NOMO-1 treated with DMSO at 0.1 percent for 48 hours (cell line): ENCODE data around the gene AMER2.

Experiments used
- DNase-seq: peaks from one replicate; lab custom pipeline; 2025; ENCODE audit not compliant: unreplicated experiment; lab: John Stamatoyannopoulos, UW

AMER2 gene

DNA sequence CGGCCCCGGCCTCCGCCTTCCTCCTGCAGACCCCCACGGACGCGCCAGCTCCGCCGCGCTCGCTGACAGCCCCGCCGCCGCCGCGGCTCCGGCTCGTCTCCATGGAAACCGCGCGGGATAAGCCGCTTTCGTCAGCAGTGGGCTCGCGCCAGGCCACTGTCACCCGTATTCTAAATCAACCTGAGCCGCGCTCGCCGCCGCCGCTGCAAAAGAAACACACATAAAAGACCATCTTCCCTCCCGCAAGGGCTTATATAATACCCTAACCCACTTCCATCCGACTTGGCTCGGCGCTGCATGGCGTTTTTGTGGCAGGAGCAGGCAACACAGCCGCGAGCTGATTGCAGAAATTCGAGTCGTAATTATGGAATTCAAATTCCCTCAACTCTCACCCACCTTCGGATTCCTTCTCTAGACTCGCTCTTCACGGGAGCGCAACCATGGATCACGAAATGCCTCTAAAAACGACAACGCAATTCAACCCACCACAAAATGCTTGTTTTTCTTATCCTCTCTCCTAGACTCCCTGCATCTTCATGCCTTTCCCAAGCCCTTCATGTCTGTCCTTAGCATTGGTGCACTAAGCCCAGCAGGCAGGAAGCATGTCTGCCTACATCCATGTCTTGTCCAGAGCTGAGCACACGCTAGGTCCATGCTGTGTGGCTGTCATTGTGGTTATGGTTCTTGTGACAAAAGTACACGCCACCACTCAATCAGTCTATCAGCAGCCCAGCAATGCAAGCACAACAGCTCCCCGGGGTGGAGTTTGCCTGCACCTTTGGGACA lies at the start of gene AMER2:
Gene AMER2, minus strand, starts transcription at position 772 of the 786 bp plus-strand sequence. Its CDS starts 669 bp downstream, at position 103.
- no peak for DNase-seq

DNA sequence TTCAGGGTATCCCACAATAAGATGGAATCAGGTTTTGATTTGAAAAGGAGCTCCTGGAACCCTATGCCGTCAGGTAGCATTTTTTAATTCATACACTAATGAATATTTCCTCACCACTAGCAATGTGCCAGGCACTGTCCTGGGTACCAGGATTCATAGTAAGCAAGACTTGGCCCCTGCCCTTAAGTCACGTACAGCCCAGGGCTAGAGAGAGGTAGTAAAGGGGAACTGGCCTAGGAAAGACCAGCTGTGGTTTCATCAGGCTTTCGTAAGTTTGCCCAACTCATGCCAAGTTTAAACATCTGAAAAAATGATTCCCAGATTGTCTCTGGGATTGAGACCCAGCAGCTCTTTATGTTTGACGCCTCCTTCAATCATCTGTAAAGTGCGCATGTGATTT lies 45.9 kb upstream of the AMER2 start:
- DNase-seq, result peak; percentile 51

GRCh38 chr13:25217023-25217885 lies 45.2 kb upstream of the AMER2 start:
- DNase-seq, result peak; percentile 1

- DNase-seq, result no peak
These were observed 43.1 kb upstream of the AMER2 start for GRCh38 chr13:25215253-25215575.

- no peak for DNase-seq
These were observed 42.6 kb upstream of the AMER2 start for GRCh38 chr13:25214491-25215252.

DNA sequence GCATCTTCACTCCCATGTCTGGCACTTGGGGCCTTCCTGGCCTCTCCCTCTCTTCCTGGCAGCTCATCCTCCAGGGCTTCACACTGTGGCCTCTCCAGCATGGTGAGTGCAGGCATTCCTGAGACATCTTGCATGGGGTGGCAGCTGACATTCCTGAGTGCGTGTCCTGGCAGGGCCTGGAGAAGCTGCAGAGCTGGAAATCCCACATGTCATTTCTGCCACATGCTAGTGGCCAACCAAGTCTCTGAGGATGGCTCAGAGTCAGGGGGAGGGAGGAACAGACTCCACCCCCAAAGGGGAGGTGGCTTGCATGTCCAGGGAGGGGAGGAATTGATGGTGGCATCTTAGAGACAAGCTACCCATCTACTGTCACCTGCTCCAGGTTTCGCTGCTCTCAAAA lies 41.6 kb upstream of the AMER2 start:
- DNase-seq, result no peak

DNA sequence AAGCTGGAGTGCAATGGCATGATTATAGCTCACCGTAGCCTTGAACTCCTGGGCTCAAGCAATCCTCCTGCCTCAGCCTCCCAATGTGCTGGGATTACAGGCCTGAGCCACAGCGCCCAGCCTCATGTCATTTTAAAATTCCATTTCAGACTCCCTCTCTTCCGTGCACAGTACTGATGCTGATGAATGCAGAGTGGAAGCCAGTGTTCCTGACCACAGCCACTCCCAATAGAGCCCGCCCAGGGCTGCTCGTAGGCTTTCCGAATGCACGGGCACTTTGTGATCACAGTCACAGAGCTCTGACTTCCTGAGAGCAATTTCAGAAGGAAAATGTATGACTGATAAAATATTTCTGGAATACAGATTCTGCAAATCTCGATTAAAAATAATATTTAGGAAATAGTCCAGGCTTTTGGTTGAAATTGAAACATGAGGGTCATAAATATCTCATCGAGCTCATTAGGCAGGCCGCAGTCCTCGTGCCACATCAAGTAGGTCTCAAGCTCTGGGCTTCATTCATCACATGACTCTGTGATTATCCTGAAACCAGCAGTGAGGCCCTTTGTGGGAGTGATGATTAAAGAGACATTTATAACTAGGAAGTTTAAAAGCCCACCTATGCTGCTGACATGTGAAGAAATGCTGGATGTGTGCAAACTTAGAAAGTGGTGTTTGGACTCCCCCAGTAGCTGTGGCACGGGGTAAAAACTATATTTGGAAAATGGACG lies 38.9 kb upstream of the AMER2 start:
- no peak for DNase-seq

DNA sequence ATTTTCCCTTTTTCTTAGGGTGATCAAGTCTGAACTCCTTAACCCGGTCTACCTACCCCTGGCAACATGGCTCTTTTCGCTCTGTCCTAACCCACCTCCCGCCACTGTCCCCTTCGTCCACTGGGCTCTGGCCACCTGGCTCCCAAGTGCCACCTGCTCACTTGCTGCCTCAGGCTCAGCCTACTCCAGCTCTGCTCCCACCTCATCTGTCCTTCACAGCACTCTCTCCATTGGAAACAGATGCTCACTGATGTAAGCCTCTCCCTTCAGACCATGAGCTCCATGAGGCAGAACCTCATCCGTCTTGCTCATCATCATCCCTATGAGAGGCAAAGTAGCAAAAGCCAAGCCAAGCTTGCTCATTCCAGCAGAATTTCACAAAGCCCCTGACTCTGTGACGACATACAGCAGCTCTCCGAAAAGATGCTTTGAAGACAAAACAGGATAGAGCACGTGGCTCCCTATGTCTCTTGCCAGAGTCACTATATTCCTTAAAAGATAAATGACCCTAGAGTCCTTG lies 35.3 kb upstream of the AMER2 start:
- no peak for DNase-seq

GRCh38 chr13:25204863-25205262 lies 32.8 kb upstream of the AMER2 start:
- no peak for DNase-seq

DNA sequence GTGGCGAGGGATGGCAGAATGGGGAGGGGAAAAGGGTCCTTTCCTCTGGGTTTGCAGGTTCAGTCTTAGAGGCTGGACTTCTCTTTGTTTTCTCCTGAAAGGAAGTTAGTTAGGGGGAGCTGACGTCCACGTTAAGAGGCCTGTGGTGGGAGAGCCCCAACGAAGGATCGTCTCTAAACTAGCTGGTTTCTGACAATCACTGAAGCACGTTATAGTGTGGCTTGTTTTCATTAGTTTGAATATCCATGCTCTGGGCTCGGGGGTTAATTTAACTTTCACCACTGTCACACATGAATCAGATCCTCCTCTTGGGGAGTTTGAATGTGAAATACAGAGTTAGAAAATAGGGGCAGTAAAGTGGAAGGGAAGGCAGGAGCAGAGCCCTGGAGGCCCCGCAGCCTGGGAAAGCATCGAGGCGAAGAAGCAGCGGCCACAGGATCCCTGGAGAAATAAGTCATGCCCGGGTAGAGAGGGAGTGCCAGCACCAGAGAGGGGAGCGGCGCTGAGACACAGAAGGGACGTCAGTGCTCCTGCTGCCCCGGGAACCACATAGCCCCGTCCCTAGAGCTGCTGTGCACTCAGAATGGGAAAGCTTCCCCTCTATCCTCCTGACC lies 31.1 kb upstream of the AMER2 start:
- DNase-seq, result no peak

- no peak for DNase-seq
These were observed 28.7 kb upstream of the AMER2 start for GRCh38 chr13:25200783-25201182.

GRCh38 chr13:25198647-25199046 lies 26.6 kb upstream of the AMER2 start:
- no peak for DNase-seq

DNA sequence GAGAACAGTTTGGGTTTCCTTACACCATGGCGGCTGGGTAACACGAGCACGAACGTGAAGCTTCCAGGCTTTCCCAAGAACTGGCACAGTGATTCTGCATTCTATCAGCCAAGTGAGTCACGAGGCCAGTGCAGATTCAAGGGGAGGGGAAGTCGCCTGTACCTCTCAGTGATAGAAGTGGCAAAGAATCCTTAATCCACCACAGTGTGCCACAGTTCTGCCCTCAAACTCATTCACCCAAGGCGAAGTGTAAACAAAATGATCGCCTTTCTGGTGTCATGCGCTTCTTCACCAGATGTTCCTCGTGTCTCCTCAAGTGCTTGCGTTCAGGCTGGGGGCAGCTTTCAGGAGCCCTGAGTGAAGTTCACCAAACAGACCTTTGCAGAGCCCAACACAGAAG lies 24.9 kb upstream of the AMER2 start:
- no peak for DNase-seq

DNA sequence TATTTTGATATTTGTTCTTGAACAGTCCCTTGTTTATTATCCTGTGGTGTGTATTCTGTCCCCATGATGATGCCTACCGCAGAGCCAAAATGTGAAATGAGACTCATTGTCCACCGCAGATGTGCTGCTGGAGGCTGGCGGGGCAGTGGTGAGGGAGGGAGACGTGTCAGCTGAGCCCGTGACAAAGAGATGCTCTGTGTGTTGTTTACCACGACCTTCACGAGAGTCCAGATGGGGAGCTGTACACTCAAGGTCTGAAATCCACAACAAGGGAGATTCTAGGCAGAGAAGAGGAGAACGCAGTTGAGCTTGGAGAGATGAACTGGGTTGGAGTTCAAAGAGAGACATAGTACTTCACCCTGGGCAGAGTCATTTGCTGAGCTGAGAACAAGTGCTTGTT lies 20.8 kb upstream of the AMER2 start:
- no peak for DNase-seq

DNA sequence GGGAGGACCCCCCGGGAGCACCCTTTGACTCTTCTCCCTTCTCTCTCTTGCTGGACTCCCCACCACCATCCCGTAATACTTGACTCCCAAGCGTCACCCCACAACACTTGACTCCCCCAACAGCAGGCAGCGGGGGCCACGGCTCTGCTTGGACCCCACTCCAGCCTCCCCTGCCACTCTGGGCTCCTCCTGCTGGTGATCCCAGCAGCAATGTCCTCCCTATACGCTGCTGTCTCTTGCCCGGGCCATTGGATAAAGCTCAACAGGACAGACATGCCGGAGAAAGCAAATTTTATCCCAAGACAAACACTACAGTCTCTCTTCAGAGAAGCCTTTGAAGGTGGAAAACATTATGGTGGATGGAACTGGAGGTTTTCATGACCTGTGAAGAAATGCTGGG lies 20.4 kb upstream of the AMER2 start:
- DNase-seq, result no peak

DNA sequence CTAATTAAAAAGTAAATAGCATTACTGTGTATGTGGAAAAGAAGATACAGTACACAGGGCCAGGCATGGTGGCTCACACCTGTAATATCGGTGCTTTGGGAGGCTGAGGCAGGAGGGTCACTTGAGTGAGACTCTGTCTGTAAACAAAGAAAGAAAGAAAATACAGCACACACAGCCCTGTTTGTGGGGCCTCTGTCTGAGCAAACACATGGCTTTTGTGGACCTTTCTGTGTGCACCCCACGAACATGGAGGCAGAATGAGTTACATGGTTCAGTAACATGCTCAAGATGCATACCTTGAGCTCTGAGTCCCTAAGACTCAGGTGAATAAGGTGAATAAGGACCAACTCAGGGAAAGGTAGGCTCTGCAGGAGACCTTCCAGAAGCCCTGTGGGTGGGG lies 20.0 kb upstream of the AMER2 start:
- no peak for DNase-seq

GRCh38 chr13:25190771-25191170 lies 18.7 kb upstream of the AMER2 start:
- DNase-seq, result no peak

GRCh38 chr13:25190256-25190655 lies 18.2 kb upstream of the AMER2 start:
- no peak for DNase-seq

DNA sequence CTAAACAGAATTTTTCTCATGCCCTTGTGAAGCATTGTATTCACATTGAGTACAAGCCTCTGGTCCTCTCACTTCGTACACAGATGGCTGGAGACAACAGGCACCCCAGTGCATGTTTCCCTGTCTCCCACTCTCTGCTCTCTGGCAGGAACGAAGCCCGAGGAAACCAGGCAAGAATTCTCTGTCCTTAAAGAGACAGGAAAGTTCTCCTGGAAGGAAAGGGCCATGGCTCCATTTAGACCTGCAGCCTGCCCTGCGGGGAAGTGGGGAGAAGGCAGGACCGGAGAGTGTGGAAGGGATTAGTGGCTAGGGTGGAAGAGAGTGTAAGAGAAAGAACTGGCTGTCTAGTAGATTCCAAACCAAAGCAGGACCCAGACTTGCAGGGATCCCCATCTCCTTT lies 15.5 kb upstream of the AMER2 start:
- DNase-seq, result no peak

DNA sequence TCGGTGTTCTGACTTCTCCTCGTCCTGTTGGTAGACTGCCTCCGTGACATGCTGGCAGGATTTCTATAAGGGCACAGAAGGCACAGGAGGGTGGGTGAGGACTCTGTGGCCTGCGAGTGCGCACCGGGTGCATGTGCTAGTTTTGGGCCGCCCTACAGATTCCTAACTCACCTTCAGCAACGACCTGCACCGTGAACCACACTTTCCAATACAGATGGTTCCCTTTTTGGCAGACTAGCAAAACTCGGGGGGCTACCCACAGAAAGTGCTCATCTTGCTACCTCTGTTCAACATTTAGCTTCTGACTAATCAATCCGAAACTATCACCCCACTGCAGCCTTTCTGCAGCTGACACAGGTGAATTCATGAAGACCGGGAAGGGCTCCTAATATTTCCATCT lies 14.1 kb upstream of the AMER2 start:
- DNase-seq, result no peak
